ENCODE data around the gene CD2. TPM values are rescaled to one million over a fixed set of nuclear protein-coding genes. Genes with fewer than 3 reads are reported as not detected.

Gene CD2
- total RNA-seq, 4 donors from 2014 or later = 0.16 TPM; not detected in 3

DNA sequence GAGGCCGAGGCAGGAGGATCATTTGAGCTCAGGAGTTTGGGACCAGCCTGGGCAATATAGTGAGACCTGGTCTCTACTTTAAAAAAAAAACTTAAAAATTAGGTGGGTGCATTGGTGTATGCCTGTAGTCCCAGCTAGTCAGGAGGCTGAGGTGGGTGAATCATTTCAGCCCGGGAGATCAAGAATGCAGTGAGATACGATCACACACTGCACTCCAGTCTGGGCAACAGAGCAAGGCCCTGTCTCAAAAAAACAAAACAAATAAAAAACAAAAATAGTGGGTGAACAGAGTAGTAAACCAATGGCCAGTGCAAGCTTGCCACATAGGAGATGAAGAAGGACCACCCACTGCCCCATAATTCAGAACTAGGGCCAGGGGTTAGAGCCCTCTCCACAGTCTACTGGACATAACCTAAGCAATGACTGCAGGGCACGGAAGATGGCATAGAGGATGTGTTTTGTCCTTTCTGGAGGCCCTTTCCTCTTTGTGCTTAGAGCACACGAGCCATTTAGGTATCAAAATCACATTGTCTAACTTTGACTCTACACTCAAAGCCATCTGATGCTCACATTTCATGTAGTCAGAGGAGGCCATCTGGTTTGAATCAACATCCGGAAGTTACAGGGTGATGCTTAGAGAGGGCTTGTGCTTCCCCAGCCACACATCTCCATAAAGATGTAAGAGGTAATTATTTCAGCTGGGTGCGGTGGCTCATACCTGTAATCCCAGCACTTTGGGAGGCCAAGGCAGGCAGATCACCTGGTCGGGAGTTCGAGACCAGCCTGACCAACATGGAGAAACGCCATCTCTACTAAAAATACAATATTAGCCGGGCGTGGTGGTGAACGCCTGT is 12.6 kb downstream of the CD2 start:
- Histone ChIP-seq H3K4me1 (no peaks in the 10 kb centered on the region), H3K27ac (no peak overlapping the region)

DNA sequence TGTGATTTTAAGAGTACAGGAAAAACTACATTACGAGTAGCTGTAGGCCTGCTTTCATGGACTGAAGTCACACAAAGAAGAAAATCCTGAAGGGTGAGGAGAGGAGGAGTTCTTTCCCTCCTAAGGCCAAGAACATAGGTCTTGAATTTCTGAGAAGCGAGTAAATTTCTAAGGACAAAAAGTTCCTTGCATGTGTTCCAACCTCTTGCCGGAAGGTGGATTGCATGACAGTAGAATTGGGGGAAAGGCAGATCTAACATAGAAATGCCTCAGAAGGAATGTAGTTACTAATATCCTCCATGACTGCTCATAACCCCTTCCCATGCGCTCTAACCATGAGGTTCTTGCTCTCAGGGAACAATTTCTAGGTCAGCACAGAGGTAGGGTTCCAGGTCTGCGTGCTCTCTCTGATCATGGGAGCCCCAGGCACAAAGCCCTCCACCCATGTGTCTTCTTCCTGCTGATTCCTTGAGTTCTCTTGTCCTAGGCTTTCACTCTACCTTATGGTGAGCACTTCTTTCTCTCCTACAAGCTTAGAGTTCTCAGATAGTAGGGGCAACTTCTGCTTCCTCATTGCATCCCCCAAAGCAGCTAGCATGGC is 13.7 kb downstream of the CD2 start:
- intact Hi-C loops (cut with DNase I; ENCODE audit: low total_unique reads) (no loop called here), in situ Hi-C loops (cut with MboI; ENCODE audit: low sequenced_read_pairs in 4 of 4) (no loop called here)
- Histone ChIP-seq H3K9me3 (no peaks in the 10 kb centered on the region), H3K27me3 (no peaks in the 10 kb centered on the region), H3K27ac (no peak overlapping the region), H3K4me3 (no peak overlapping the region), H3K36me3 (no peaks in the 10 kb centered on the region), H3K4me1 (no peaks in the 10 kb centered on the region)
- ATAC-seq = no peak
- TF ChIP-seq, protein P1, sequence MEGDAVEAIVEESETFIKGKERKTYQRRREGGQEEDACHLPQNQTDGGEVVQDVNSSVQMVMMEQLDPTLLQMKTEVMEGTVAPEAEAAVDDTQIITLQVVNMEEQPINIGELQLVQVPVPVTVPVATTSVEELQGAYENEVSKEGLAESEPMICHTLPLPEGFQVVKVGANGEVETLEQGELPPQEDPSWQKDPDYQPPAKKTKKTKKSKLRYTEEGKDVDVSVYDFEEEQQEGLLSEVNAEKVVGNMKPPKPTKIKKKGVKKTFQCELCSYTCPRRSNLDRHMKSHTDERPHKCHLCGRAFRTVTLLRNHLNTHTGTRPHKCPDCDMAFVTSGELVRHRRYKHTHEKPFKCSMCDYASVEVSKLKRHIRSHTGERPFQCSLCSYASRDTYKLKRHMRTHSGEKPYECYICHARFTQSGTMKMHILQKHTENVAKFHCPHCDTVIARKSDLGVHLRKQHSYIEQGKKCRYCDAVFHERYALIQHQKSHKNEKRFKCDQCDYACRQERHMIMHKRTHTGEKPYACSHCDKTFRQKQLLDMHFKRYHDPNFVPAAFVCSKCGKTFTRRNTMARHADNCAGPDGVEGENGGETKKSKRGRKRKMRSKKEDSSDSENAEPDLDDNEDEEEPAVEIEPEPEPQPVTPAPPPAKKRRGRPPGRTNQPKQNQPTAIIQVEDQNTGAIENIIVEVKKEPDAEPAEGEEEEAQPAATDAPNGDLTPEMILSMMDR (IDR thresholded peaks at IDR 0.05 in 4 of 5, conservative IDR thresholded peaks at IDR 0.05 in 1 of 5) = no peak
- no peak for TF ChIP-seq POLR2A (IDR thresholded peaks at IDR 0.05)
- no peak for DNase-seq

More for the DNA sequence above, 12.6 kb downstream of the CD2 start:
- H3K4me3 ChIP-seq = no peak overlapping the region
- no peaks in the 10 kb centered on the region for H3K27me3 ChIP-seq
- TF ChIP-seq, protein P1 (IDR thresholded peaks at IDR 0.05 in 4 of 5, conservative IDR thresholded peaks at IDR 0.05 in 1 of 5) = no peak
- H3K9me3 ChIP-seq = no peaks in the 10 kb centered on the region
- in situ Hi-C loops (cut with MboI; ENCODE audit: low sequenced_read_pairs in 4 of 4) = no loop called here
- intact Hi-C loops (cut with DNase I; ENCODE audit: low total_unique reads) = no loop called here
- DNase-seq (no peak), ATAC-seq (no peak)
- H3K36me3 ChIP-seq = no peaks in the 10 kb centered on the region

DNA sequence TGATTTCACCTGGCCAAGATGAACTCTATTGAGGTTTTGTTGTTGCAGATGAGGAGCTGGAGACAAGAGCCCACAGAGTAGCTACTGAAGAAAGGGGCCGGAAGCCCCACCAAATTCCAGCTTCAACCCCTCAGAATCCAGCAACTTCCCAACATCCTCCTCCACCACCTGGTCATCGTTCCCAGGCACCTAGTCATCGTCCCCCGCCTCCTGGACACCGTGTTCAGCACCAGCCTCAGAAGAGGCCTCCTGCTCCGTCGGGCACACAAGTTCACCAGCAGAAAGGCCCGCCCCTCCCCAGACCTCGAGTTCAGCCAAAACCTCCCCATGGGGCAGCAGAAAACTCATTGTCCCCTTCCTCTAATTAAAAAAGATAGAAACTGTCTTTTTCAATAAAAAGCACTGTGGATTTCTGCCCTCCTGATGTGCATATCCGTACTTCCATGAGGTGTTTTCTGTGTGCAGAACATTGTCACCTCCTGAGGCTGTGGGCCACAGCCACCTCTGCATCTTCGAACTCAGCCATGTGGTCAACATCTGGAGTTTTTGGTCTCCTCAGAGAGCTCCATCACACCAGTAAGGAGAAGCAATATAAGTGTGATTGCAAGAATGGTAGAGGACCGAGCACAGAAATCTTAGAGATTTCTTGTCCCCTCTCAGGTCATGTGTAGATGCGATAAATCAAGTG is 14.3 kb downstream of the CD2 start:
- Histone ChIP-seq H3K4me1 (no peaks in the 10 kb centered on the region), H3K27me3 (no peaks in the 10 kb centered on the region), H3K27ac (no peak overlapping the region), H3K4me3 (no peak overlapping the region), H3K36me3 (no peaks in the 10 kb centered on the region), H3K9me3 (no peaks in the 10 kb centered on the region)
- intact Hi-C loops (cut with DNase I; ENCODE audit: low total_unique reads) = no loop called here
- ATAC-seq = no peak
- DNase-seq = no peak
- in situ Hi-C loops (cut with MboI; ENCODE audit: low sequenced_read_pairs in 4 of 4) = no loop called here
- TF ChIP-seq, protein P1 (IDR thresholded peaks at IDR 0.05 in 4 of 5, conservative IDR thresholded peaks at IDR 0.05 in 1 of 5) = no peak
- no peak for TF ChIP-seq POLR2A (IDR thresholded peaks at IDR 0.05)

DNA sequence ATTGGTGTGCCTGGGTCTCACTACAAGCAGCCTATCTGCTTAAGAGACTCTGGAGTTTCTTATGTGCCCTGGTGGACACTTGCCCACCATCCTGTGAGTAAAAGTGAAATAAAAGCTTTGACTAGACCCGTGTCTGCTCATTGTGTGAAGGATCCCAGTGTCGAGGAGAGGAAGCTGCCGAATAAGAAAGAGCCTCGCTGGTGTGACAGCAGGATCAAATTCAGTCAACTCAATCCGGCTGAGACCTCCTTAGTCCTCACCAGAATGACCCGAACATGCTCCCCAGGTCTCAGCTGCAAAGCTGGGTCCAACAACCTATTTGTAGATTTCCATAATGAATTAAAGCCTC is 14.8 kb downstream of the CD2 start:
- no peak overlapping the region for H3K27ac ChIP-seq
- intact Hi-C loops (cut with DNase I; ENCODE audit: low total_unique reads) = no loop called here

More for the DNA sequence above, 14.8 kb downstream of the CD2 start:
- no peak overlapping the region for H3K4me3 ChIP-seq
- in situ Hi-C loops (cut with MboI; ENCODE audit: low sequenced_read_pairs in 4 of 4) = no loop called here
- H3K36me3 ChIP-seq = no peaks in the 10 kb centered on the region
- H3K27me3 ChIP-seq = no peaks in the 10 kb centered on the region
- H3K9me3 ChIP-seq = no peaks in the 10 kb centered on the region
- no peaks in the 10 kb centered on the region for H3K4me1 ChIP-seq
- no peak for DNase-seq
- no peak for ATAC-seq
- no peak for TF ChIP-seq POLR2A (IDR thresholded peaks at IDR 0.05)
- TF ChIP-seq, protein P1 (IDR thresholded peaks at IDR 0.05 in 4 of 5, conservative IDR thresholded peaks at IDR 0.05 in 1 of 5) = no peak
